T-helper 1 cell treated with Interleukin-12 subunit alpha and Interleukin-12 subunit beta and Interleukin-4 antibody, amounts not matched to agents 30 μg/mL and 1 μg/mL, for 36 hours (primary cell): Measurements from ENCODE around the gene DVL1.

Experiments used
- H3K27ac Mint-ChIP-seq: one replicate; pipeline ENCODE4 v1.8.0; 2021; ENCODE audit warnings: mild to moderate bottlenecking, mixed read lengths
- H3K27me3 Mint-ChIP-seq: one replicate; pipeline ENCODE4 v1.8.0; 2021; ENCODE audit warnings: low read depth, mixed read lengths
- H3K36me3 Mint-ChIP-seq: one replicate; pipeline ENCODE4 v1.8.0; 2021; ENCODE audit warnings: low read depth, mixed read lengths
- H3K4me1 Mint-ChIP-seq: one replicate; pipeline ENCODE4 v1.8.0; 2021; ENCODE audit warnings: low read depth, mixed read lengths
- H3K4me3 Mint-ChIP-seq: one replicate; pipeline ENCODE4 v1.8.0; 2021; ENCODE audit warnings: mild to moderate bottlenecking, moderate library complexity, mixed read lengths
- H3K9me3 Mint-ChIP-seq: one replicate; pipeline ENCODE4 v1.8.0; 2021; ENCODE audit warnings: mixed read lengths

DVL1 gene

GRCh38 chr1:1311107-1312104 lies 37.8 kb downstream of the DVL1 start:
- Mint-ChIP-seq H3K27ac (no peak overlapping the region), H3K4me3 (no peak overlapping the region), H3K27me3 (no peaks in the 10 kb centered on the region), H3K36me3 (peaks cover 5% of the 10 kb centered on the region), H3K4me1 (peaks cover 8% of the 10 kb centered on the region), H3K9me3 (no peaks in the 10 kb centered on the region)

- Mint-ChIP-seq H3K4me1 (peaks cover 14% of the 10 kb centered on the region), H3K27me3 (no peaks in the 10 kb centered on the region), H3K27ac (no peak overlapping the region), H3K9me3 (no peaks in the 10 kb centered on the region), H3K36me3 (peaks cover 5% of the 10 kb centered on the region), H3K4me3 (no peak overlapping the region)
Measured at GRCh38 chr1:1310476-1311053, 38.7 kb downstream of the DVL1 start.

- H3K4me1 Mint-ChIP-seq, result peaks cover 14% of the 10 kb centered on the region
- H3K27me3 Mint-ChIP-seq, result no peaks in the 10 kb centered on the region
- H3K36me3 Mint-ChIP-seq, result peaks cover 5% of the 10 kb centered on the region
- H3K9me3 Mint-ChIP-seq, result no peaks in the 10 kb centered on the region
- H3K4me3 Mint-ChIP-seq, result peak overlapping the region; percentile 68
- no peak overlapping the region for H3K27ac Mint-ChIP-seq
Measured at GRCh38 chr1:1310109-1310385, 39.2 kb downstream of the DVL1 start.

- H3K27me3 Mint-ChIP-seq, result no peaks in the 10 kb centered on the region
- no peaks in the 10 kb centered on the region for H3K9me3 Mint-ChIP-seq
- H3K4me3 Mint-ChIP-seq, result peak overlapping the region; percentile 68
- peaks cover 5% of the 10 kb centered on the region for H3K36me3 Mint-ChIP-seq
- peak overlapping the region; percentile 36 for H3K27ac Mint-ChIP-seq
- peaks cover 14% of the 10 kb centered on the region for H3K4me1 Mint-ChIP-seq
Measured at GRCh38 chr1:1309251-1310108, 39.7 kb downstream of the DVL1 start.

- peak overlapping the region; percentile 70 for H3K27ac Mint-ChIP-seq
- peak overlapping the region; percentile 81 for H3K4me3 Mint-ChIP-seq
Measured at GRCh38 chr1:1308756-1309250, 40.4 kb downstream of the DVL1 start.

GRCh38 chr1:1307923-1308755 lies 41.1 kb downstream of the DVL1 start, which contains the start of the genes ACAP3 and PUSL1:
ACAP3 (minus strand) TSS chr1:1307930; CDS start chr1:1307815, 115 bp downstream.
PUSL1 (plus strand) TSS chr1:1308597; CDS start chr1:1308644, 47 bp downstream.
- Mint-ChIP-seq H3K4me3 (peak within 1 kb of the TSS; percentile 81), H3K4me1 (peaks cover 14% of the 10 kb centered on the region), H3K27ac (peak within 1 kb of the TSS; percentile 80), H3K36me3 (peaks cover 3% of the 10 kb centered on the region), H3K9me3 (no peaks in the 10 kb centered on the region), H3K27me3 (no peaks in the 10 kb centered on the region)

More at GRCh38 chr1:1308756-1309250, 40.4 kb downstream of the DVL1 start:
- no peaks in the 10 kb centered on the region for H3K27me3 Mint-ChIP-seq
- peaks cover 14% of the 10 kb centered on the region for H3K4me1 Mint-ChIP-seq
- no peaks in the 10 kb centered on the region for H3K9me3 Mint-ChIP-seq
- peaks cover 5% of the 10 kb centered on the region for H3K36me3 Mint-ChIP-seq

- H3K27ac Mint-ChIP-seq, result peak overlapping the region; percentile 76
- no peaks in the 10 kb centered on the region for H3K36me3 Mint-ChIP-seq
- peak overlapping the region; percentile 81 for H3K4me3 Mint-ChIP-seq
- no peaks in the 10 kb centered on the region for H3K27me3 Mint-ChIP-seq
- H3K9me3 Mint-ChIP-seq, result no peaks in the 10 kb centered on the region
- peaks cover 14% of the 10 kb centered on the region for H3K4me1 Mint-ChIP-seq
Measured at GRCh38 chr1:1307261-1307922, 41.8 kb downstream of the DVL1 start.

GRCh38 chr1:1306661-1307260 lies 42.5 kb downstream of the DVL1 start:
- no peaks in the 10 kb centered on the region for H3K36me3 Mint-ChIP-seq
- peak overlapping the region; percentile 76 for H3K27ac Mint-ChIP-seq
- no peaks in the 10 kb centered on the region for H3K27me3 Mint-ChIP-seq
- no peaks in the 10 kb centered on the region for H3K9me3 Mint-ChIP-seq
- peak overlapping the region; percentile 81 for H3K4me3 Mint-ChIP-seq
- H3K4me1 Mint-ChIP-seq, result peaks cover 14% of the 10 kb centered on the region

- Mint-ChIP-seq H3K4me3 (peak overlapping the region; percentile 81), H3K27me3 (no peaks in the 10 kb centered on the region), H3K27ac (peak overlapping the region; percentile 76), H3K36me3 (no peaks in the 10 kb centered on the region), H3K4me1 (peaks cover 14% of the 10 kb centered on the region), H3K9me3 (no peaks in the 10 kb centered on the region)
Measured at GRCh38 chr1:1306070-1306660, 43.1 kb downstream of the DVL1 start.

- no peaks in the 10 kb centered on the region for H3K36me3 Mint-ChIP-seq
- no peaks in the 10 kb centered on the region for H3K9me3 Mint-ChIP-seq
- H3K4me3 Mint-ChIP-seq, result peak overlapping the region; percentile 81
- no peaks in the 10 kb centered on the region for H3K27me3 Mint-ChIP-seq
- H3K4me1 Mint-ChIP-seq, result peaks cover 14% of the 10 kb centered on the region
- H3K27ac Mint-ChIP-seq, result peak overlapping the region; percentile 76
Measured at GRCh38 chr1:1305300-1306069, 43.7 kb downstream of the DVL1 start.

GRCh38 chr1:1304331-1305299 lies 44.6 kb downstream of the DVL1 start:
- H3K27ac Mint-ChIP-seq, result peak overlapping the region; percentile 76
- peak overlapping the region; percentile 81 for H3K4me3 Mint-ChIP-seq
- no peaks in the 10 kb centered on the region for H3K36me3 Mint-ChIP-seq

More at GRCh38 chr1:1304331-1305299, 44.6 kb downstream of the DVL1 start:
- Mint-ChIP-seq H3K9me3 (no peaks in the 10 kb centered on the region), H3K4me1 (peaks cover 14% of the 10 kb centered on the region), H3K27me3 (no peaks in the 10 kb centered on the region)
